Muscle of leg (tissue), 11 donors: ENCODE measurements around the gene MIS18A. TPM values are rescaled to one million over a fixed set of nuclear protein-coding genes. Genes with fewer than 3 reads are reported as not detected.
"Not testable (repeated sequence)": the region's sequence is repeated elsewhere in the genome, so short reads cannot be mapped to it uniquely, and the experiment has no call there.

Experiments used
- DNase-seq: peaks from one replicate; pipeline ENCODE4 v3.0.0; 2013
- H3K27ac ChIP-seq: one replicate; pipeline ENCODE4 v1.5.1; 2013; ENCODE audit warnings: mild to moderate bottlenecking, low read length, control low read depth
- H3K27me3 ChIP-seq: one replicate; pipeline ENCODE4 v1.6.1; 2013; ENCODE audit warnings: low read length; ENCODE audit not compliant: control insufficient read depth, insufficient read depth
- H3K36me3 ChIP-seq: one replicate; pipeline ENCODE4 v1.6.1; 2013; ENCODE audit warnings: low read length; ENCODE audit not compliant: control insufficient read depth, insufficient read depth
- H3K4me1 ChIP-seq: one replicate; pipeline ENCODE4 v1.6.1; 2013; ENCODE audit warnings: low read length; ENCODE audit not compliant: control insufficient read depth, insufficient read depth
- H3K4me3 ChIP-seq: one replicate; pipeline ENCODE4 v1.5.1; 2013; ENCODE audit warnings: low read length, control low read depth
- H3K9me3 ChIP-seq: replicated peaks from 2 replicates; pipeline ENCODE4 v1.6.1; 2013; ENCODE audit warnings: low read depth, low read length; ENCODE audit not compliant: control insufficient read depth
- WGBS: methylation state at CpG from one replicate; pipeline ENCODE4 v1.1.5; 2013; ENCODE audit warnings: missing lambda C conversion rate; ENCODE audit not compliant: insufficient coverage; 5-methylcytosine and 5-hydroxymethylcytosine counted together
- polyA plus RNA-seq, 8 donors: library from polyadenylated mRNA; unstranded; fragments of 120-200 nt; gene quantifications; one replicate each; pipeline versions ENCODE4 v1.2.1 to v1.2.3, GENCODE V29; 2013; ENCODE audit warnings: inconsistent platforms in 1 of 8, low replicate concordance in 1 of 8; ENCODE audit not compliant: insufficient read length in 8 of 8, insufficient read depth in 1 of 8
- total RNA-seq: library from RNA; stranded (reverse); fragments of 120-200 nt; gene quantifications from one replicate; pipeline ENCODE4 v1.2.4, GENCODE V29; 2013

MIS18A gene
- total and polyA plus RNA-seq, 9 donors, result 7.8 to 17.1 (median 11.8) TPM

GRCh38 chr21:32317726-32318125 lies 38.9 kb upstream of the MIS18A start:
- H3K4me3 ChIP-seq, result no peak overlapping the region
- H3K4me1 ChIP-seq, result no peaks in the 10 kb centered on the region
- peaks cover 89% of the 10 kb centered on the region for H3K36me3 ChIP-seq
- H3K27ac ChIP-seq, result no peak overlapping the region
- no peaks in the 10 kb centered on the region for H3K27me3 ChIP-seq
- no peak for DNase-seq
- no peaks in the 10 kb centered on the region for H3K9me3 ChIP-seq
- 93% methylated on average over 9 of the region's 9 CpGs for WGBS

GRCh38 chr21:32316361-32317215 lies 37.7 kb upstream of the MIS18A start:
- Histone ChIP-seq H3K4me1 (no peaks in the 10 kb centered on the region), H3K36me3 (peaks cover 90% of the 10 kb centered on the region), H3K27me3 (no peaks in the 10 kb centered on the region), H3K9me3 (no peaks in the 10 kb centered on the region), H3K27ac (no peak overlapping the region), H3K4me3 (no peak overlapping the region)
- no peak for DNase-seq
- WGBS, result 97% methylated on average over 15 of the region's 22 CpGs

DNA sequence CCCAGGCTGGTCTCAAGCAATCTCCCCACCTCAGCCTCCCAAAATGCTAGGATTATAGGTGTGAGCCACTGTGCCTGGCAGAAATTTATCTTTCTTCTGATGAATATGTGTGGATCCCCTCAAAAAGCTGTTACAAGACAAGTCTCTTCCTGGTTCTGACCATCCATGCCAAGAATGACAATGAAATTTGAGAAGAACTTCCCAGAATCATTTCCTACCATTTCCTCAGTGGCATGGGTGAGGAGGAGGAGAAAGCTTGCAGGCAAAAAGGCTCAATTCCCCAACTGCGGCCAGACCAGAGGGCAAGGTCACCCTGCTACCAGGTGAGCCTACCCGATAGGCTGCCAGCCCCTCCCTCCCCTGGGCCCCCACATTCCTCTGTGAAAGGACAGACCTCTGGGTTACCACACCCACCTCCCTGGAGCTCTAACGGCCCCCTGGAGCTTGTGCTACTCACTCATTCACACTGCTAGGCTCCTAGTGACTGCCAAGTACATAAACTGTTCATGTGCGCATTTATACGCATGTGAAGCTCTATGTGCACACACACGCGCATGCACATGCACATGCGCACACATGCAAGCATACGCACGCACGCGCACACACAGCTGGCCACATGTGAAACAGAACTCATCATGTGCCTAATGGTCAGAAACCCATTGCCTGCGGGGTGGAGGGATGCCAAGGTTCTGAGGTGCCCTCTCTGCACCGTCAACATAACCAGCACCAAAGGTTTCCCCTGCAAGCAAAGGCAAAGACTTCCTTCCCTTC lies 36.8 kb upstream of the MIS18A start:
- H3K4me3 ChIP-seq, result no peak overlapping the region
- DNase-seq, result no peak
- WGBS, result 90% methylated on average over 14 of the region's 14 CpGs
- no peaks in the 10 kb centered on the region for H3K27me3 ChIP-seq
- no peaks in the 10 kb centered on the region for H3K9me3 ChIP-seq
- no peaks in the 10 kb centered on the region for H3K4me1 ChIP-seq
- H3K36me3 ChIP-seq, result peaks cover 90% of the 10 kb centered on the region
- no peak overlapping the region for H3K27ac ChIP-seq

DNA sequence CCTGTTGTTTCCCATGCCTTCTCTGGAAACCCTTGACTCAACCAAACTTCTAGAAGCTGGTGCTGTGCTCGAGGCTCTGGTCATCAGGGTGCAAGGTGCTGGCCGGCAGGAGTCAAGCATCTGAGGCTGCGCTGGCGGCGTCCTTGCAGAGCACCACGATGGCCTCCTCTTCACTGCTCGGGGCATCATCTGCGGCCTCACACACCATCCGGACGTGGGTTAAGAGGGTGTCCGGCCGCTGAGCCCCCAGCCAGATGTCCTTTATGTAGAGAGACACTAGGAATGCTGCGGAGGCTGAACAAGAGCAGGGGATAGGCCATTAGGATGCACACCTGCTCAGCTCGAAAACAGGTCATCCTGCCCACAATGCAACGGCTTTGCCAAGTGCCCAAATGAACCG lies 36.0 kb upstream of the MIS18A start:
- WGBS, result 98% methylated on average over 12 of the region's 16 CpGs
- Histone ChIP-seq H3K4me1 (no peaks in the 10 kb centered on the region), H3K27ac (no peak overlapping the region), H3K9me3 (no peaks in the 10 kb centered on the region), H3K36me3 (peaks cover 81% of the 10 kb centered on the region), H3K27me3 (no peaks in the 10 kb centered on the region), H3K4me3 (no peak overlapping the region)
- DNase-seq, result no peak

- WGBS, result 91% methylated on average over 3 of the region's 6 CpGs
- Histone ChIP-seq H3K9me3 (no peaks in the 10 kb centered on the region), H3K27me3 (no peaks in the 10 kb centered on the region), H3K4me3 (no peak overlapping the region), H3K27ac (no peak overlapping the region), H3K4me1 (no peaks in the 10 kb centered on the region), H3K36me3 (peaks cover 63% of the 10 kb centered on the region)
- no peak for DNase-seq
Observed at GRCh38 chr21:32312976-32313375, 34.1 kb upstream of the MIS18A start.

DNA sequence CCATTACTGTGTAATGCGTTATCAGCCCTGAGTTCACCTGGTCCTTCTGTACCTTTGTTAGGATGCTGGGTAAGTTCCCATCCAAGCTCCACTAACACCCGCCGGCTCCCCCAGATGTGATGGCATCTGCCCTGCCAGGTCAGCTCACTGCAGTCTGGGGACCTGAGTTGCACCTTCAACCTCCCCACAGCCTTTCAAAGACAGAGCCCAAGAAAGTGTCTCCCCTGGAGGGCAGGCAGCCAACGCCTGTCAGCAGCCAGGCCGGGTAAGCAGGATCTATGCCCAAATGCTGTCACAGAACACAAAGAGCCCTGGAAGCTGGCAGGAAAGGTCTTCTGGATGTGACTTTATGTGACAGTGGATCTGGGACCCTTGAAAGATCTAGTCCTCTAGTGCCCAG lies 33.5 kb upstream of the MIS18A start:
- no peaks in the 10 kb centered on the region for H3K27me3 ChIP-seq
- H3K4me1 ChIP-seq, result no peaks in the 10 kb centered on the region
- DNase-seq, result no peak
- peaks cover 56% of the 10 kb centered on the region for H3K36me3 ChIP-seq
- H3K9me3 ChIP-seq, result no peaks in the 10 kb centered on the region
- WGBS, result 80% methylated on average over 3 of the region's 5 CpGs
- H3K4me3 ChIP-seq, result no peak overlapping the region
- no peak overlapping the region for H3K27ac ChIP-seq

DNA sequence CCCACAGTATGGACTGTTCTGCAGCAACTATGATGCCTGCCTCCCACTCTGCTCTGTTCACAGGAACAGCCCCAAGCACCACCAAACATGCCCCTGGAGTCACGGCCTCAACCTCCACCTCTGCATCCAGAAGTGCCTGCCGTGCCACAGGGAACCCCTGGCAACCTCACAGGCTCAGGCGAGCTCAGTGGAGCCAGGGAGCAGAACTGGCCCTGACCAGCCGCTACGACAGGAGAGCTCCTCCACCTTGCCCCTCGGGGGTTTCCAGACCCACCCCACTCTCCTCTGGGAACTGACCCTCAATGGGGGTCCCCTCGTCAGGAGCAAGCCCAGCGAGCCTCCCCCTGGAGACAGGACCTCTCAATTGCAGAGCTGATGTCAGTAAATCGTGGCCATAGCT lies 32.8 kb upstream of the MIS18A start:
- no peaks in the 10 kb centered on the region for H3K4me1 ChIP-seq

DNA sequence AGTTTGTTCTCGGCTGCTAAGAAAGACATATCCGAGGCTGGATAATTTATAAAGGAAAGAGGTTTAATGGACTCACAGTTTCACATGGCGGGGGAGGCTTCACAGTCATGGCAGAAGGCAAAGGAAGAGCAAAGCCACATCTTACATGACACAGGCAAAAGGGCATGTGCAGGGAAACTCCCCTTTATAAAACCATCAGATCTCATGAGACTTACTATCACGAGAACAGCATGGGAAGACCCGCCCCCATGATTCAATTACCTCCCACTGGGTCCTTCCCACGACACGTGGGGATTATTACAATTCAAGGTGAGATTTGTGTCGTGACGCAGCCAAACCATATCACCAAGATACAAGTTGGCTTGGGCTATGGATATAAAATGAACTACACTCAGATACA lies 32.1 kb upstream of the MIS18A start:
- WGBS, result no CpG with 5 or more reads among the region's 9 CpGs
- H3K36me3 ChIP-seq, result peaks cover 47% of the 10 kb centered on the region

More for the DNA sequence above, 32.8 kb upstream of the MIS18A start:
- Histone ChIP-seq H3K4me3 (no peak overlapping the region), H3K9me3 (no peaks in the 10 kb centered on the region), H3K27me3 (no peaks in the 10 kb centered on the region), H3K36me3 (peaks cover 49% of the 10 kb centered on the region), H3K27ac (no peak overlapping the region)
- DNase-seq, result no peak
- 90% methylated on average over 9 of the region's 9 CpGs for WGBS

GRCh38 chr21:32309906-32310460 lies 31.1 kb upstream of the MIS18A start:
- Histone ChIP-seq H3K4me1 (peaks cover 4% of the 10 kb centered on the region), H3K27ac (no peak overlapping the region), H3K9me3 (no peaks in the 10 kb centered on the region), H3K36me3 (peaks cover 42% of the 10 kb centered on the region), H3K4me3 (no peak overlapping the region), H3K27me3 (no peaks in the 10 kb centered on the region)
- 68% methylated on average over 6 of the region's 7 CpGs for WGBS
- no peak for DNase-seq

More for the DNA sequence above, 32.1 kb upstream of the MIS18A start:
- H3K27ac ChIP-seq, DNase-seq, H3K4me1 ChIP-seq, H3K27me3 ChIP-seq, H3K9me3 ChIP-seq, H3K4me3 ChIP-seq: not testable (repeated sequence)

DNA sequence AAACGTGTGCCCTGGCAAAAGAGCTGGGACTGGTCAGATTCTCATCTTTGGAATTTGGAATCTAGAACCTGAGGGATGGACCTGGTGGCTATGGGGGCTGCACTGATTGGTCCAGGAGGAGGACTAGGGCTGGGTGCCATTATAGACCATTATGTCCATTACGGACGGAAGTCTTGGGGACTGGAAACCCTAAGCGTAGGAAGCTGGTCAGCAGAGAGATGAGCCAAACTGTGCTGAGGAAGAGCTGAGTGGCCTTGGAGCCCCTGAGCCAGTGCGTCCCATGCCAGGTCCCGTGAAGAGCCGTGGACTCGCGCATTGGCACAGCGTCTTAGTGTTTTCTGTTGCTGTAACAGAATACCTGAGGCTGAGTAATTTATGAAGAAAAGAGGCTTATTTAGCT lies 29.8 kb upstream of the MIS18A start:
- H3K9me3 ChIP-seq, result no peaks in the 10 kb centered on the region
- H3K4me3 ChIP-seq, result no peak overlapping the region
- H3K36me3 ChIP-seq, result peaks cover 33% of the 10 kb centered on the region
- no peak overlapping the region for H3K27ac ChIP-seq
- 91% methylated on average over 10 of the region's 10 CpGs for WGBS
- H3K27me3 ChIP-seq, result no peaks in the 10 kb centered on the region
- no peak for DNase-seq
- peaks cover 4% of the 10 kb centered on the region for H3K4me1 ChIP-seq
